GM18861 (cell line): ENCODE measurements around the gene HNF4A.
"Not testable (repeated sequence)": the region's sequence is repeated elsewhere in the genome, so short reads cannot be mapped to it uniquely, and the experiment has no call there.

Experiments
- ATAC-seq: cut with Tn5 transposase; IDR thresholded peaks from one replicate; pipeline ENCODE4 v1.9.1; 2021; ENCODE audit not compliant: unreplicated experiment

HNF4A gene

GRCh38 chr20:44345147-44345546, 10.4 kb upstream of the HNF4A start:
- ATAC-seq = no peak

DNA sequence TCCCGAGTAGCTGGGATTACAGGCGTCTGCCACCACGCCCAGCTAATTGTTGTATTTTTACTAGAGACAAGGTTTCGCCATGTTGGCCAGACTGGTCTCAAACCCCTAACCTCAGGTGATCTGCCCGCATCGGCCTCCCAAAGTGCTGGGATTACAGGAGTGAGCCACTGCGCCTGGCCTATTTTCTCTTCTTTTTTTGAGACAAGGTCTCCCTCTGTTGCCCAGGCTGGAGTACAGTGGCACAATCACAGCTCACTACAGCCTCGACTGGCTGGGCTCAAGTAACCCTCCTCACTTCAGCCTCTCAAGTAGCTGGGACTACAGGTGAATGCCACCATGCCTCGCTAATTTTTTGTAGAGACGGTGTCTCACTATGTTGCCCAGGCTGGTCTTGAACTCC, 9.6 kb upstream of the HNF4A start:
- not testable (repeated sequence) for ATAC-seq

DNA sequence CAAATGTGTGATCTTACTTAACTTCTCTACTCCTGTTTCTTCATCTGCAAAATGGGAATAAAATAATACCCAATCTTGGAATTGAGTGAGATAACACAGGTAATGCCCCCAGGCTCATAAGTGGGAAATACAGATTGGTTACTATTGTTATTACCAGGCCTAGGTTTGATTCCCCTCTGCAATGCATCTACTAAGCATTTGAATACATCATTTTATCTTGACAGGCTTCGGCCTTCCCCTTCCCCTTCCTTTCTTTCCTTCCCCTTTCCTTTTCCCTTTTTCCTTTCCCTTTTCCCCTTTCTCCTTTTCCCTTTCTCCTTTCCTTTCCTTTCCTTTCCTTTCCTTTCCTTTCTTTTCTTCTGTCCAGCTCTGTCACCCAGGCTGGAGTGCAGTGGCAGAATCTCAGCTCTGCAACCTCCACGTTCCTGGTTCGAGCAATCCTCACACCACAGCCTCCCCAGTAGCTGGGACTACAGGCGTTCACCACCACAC, 7.3 kb upstream of the HNF4A start:
- no peak for ATAC-seq

DNA sequence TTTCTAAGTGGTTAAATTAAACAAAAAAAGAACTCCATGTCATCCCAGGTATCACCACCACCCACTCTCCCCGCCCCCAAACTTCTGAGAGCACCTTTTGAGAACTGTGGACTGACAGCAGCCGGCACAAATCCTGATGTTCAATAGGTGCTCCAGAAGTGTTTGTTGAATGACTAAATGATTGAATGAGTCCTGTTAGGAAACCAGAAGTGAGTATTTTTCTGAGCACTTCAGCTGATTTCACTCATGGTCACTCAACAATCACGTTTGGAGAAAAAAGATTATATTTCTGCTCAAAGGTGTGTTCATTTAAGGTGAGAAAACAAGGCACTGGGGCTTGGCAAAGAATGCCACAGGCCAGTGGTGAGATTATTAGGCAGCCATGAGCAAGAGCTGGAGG, 6.2 kb upstream of the HNF4A start:
- ATAC-seq = no peak

DNA sequence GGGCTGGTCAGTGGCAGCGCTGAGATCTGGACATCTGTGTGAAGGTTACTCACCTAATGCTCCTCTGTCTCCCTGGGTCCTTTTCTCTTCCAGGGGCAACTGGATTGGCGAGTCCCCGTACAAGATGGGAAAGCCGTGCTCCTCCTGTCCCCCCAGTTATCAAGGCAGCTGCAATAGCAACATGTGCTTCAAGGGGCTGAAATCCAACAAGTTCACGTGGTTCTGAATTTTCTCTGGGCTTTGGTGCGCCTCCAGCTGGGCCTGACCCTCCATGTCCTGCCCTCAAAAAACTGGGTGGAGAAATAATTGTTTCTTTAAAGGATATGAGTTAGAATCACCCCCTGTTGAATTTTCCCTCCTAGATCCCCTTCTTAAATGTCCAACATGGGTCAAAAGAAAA, 4.9 kb upstream of the HNF4A start:
- no peak for ATAC-seq

DNA sequence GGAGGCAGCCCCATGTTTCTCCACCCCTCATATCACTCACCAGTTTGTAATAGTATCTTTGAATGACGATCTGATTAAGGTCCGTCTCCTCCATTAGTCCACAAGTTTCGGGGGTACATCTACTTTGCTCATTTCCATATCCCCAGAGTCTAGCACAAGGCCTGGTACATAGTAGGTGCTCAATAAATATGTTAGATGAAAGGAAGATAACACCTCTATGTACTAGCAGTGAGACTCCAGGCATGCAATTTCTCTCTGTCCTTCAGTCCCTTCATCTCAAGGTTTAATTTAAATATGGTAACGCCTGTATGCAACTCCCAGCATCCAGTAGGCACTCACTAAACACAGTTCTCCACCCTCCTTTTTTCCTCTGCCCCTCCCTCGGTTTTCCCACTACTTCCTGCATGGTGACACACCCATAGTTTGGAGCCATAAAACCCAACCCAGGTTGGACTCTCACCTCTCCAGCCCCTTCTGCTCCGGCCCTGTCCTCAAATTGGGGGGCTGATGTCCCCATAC, 461 bp upstream of the HNF4A start:
- ATAC-seq = no peak

DNA sequence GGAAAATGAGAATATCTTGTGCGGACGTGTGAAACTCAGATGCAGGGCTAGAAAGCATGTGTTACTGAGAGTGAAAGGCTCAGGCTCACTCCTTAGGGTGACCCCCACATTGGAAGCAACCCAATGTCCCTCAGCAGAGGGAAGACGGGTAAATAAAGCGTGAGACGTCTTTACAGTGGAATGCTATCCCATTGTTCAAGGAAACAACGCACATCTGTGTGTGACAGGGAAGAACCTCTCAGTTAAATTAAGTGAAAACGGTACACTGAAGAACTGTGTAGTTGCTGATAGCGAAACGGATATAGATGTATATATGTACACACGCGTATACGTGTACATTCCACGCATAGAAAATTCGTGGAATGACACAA, 839 bp downstream of the HNF4A start:
- ATAC-seq = no peak

DNA sequence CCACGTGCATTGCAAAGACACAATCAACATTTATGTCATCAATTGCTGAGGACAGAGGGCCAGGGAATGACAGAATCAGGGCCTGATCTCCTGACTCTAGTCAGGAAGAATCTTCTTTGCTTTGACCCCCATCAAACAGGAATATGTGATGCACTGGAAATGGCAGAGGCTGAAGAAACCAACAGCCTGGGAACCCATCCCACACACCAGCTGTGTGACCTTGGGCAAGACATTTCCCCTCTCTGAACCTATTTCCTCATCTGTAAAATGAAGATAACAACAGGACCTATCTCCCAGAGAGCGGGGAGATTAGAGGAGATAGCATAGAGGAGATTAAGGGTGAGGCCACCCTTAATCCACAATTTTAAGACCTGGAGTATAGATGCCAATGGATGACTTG, 1.5 kb downstream of the HNF4A start:
- ATAC-seq = no peak

DNA sequence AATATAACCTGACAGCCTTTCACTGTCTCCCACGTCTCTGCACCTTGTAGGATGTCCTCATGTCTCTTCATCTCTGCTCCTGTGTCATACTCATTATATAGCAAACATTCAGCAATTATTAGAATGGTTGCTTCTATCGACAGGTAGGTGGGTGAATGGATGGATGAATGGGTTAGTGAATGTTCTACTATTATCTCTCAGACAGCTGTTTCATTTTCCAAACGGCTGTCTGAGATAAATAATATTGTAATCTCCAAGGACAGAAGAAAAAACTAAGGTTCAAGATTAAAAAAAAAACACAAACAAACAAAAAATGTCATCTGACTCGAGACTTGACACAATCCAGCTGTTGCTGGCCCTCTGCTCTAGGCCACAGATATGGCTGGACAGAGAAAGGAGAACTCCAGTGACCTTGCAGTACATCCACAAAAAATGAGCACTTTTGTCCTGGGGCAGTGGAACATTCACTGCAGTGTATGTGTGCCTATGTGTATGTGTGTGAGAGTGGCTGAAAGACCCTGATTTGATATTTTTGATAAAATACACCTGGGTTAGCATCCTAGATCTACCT, 2.1 kb downstream of the HNF4A start:
- ATAC-seq = no peak

- no peak for ATAC-seq
These were observed 3.3 kb downstream of the HNF4A start for GRCh38 chr20:44358776-44359175.

- ATAC-seq = no peak
These were observed 4.7 kb downstream of the HNF4A start for GRCh38 chr20:44360221-44360620.

GRCh38 chr20:44361021-44361420, 5.5 kb downstream of the HNF4A start:
- ATAC-seq = no peak

- no peak for ATAC-seq
These were observed 7.0 kb downstream of the HNF4A start for GRCh38 chr20:44362466-44362940.

GRCh38 chr20:44364068-44364467, 8.6 kb downstream of the HNF4A start:
- no peak for ATAC-seq

DNA sequence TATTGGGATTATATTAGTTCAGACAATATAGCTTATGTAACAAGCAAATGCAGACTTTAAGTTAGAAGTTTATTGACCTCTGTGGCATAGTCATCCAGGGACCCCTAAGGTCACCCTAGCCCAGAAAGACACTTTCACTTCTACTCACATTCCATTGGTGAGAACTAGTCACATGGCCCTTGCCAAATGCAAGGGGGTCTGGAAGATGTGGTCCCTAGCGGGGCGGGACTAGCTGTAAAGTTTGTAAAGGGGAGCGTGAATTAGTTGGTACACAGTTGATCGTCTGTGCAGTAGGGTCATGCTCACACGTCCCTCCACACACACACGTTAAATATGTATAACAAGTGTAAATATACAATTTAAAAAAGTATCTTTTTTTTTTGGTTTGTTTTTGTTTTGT, 9.3 kb downstream of the HNF4A start:
- ATAC-seq = no peak

GRCh38 chr20:44367746-44368145, 12.2 kb downstream of the HNF4A start:
- ATAC-seq = no peak

GRCh38 chr20:44370639-44371218, 15.2 kb downstream of the HNF4A start:
- ATAC-seq = no peak

DNA sequence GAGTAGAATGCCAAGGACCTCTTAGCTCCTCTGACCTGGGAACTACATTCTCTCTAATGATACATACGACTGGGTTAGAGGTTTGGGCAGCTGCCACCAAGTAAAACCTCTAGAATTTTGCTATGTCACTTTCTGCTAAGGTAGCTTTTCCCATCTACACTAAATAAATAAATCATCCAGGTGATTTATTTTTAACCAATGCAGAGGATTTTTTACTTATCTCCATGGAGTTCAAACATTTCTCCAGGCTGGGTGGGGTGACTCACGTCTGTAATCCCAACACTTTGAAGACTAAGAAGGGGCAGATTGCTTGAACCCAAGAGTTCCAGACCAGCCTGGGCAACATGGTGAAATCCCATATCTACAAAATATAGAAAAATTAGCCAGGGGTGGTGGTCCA, 27.1 kb downstream of the HNF4A start:
- no peak for ATAC-seq

DNA sequence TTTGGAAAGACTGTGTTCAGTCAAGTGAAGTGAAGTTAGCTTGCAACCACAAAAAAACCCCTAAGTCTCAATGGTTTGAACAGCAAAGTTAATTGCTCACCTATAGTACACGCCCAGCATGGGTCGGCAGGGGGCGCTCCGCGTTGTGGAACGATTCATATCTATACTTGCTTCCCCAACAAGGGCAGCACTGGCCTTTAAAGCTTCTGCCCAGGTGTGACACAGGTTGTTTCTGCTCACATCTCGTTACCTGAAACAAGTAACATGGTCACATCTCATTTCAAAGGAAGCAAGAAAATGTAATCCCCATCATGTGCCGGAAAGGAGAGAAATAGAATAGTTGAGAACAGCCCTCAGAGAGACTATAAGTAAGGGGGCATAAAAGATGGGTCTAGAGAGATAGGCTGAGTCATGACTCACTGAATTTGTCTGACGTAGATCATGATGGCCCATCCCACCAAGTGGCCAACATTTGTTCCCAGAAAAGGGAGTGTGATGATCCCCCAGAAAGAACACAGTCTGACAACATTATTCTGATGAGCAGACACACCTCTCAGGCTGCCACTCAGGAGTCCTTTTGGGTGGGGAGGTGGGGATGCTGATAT, 29.0 kb downstream of the HNF4A start:
- ATAC-seq = no peak

DNA sequence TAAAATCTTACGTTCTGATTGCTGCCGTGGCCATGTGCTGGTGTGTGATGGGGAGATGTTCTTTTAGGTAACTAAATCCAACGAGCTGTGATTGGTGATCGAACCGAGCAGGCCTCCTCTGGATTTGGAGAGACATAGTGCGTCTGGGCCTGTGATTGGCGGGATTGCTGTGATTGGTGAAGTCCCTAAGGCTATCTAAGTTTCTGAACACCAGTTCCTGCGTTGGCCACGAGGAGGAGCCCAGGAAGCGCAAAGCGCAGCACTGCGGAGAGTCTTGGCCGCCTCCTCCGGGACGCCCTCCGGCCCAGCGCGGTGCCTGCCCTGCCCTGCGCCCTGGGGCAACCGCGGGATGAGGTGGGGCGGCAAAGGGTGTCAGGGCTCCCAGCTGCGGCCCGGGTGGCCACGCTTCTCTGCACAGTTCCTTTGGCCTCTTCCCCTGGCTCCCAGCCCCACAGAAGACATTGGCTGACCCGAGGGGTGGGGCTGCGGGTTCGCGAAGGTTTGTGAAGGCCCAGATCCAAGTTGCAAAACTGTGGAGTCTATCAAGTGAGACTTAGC, 33.0 kb downstream of the HNF4A start:
- ATAC-seq = no peak

DNA sequence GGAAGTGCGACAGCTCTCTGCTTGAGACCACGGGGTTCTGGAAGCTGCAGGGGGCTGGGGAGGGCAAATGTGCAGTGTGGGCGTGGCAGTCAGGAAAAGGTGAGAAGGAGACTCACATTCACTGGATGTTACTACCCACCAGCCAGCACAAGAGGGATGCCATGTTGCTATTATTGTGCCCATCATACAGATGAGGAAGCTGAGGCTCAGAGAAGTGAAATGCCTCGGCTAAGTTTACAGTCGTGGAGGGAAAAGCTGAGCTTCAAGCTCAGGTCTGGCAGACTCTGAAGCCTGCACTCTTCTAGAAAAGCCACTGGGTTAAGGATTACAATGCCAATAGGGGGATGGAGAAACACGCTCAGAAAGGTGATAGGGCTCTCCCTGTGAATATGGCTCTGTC, 34.4 kb downstream of the HNF4A start:
- no peak for ATAC-seq

GRCh38 chr20:44390280-44390679, 34.8 kb downstream of the HNF4A start:
- no peak for ATAC-seq
